ENCODE measurements around the gene NLE1.
"Not testable (repeated sequence)": the region's sequence is repeated elsewhere in the genome, so short reads cannot be mapped to it uniquely, and the experiment has no call there.

Gene NLE1

GRCh38 chr17:35176897-35177296 lies 34.8 kb upstream of the NLE1 start:
- no peak overlapping the region for H3K9ac ChIP-seq (ENCODE audit: insufficient read length)
- DNase-seq (ENCODE audit: low read depth, low spot score): no peak
- no peaks in the 10 kb centered on the region for H3K36me3 ChIP-seq (ENCODE audit: insufficient read depth, low read length)
- H3K9me3 ChIP-seq (ENCODE audit: low read depth, low read length): no peaks in the 10 kb centered on the region
- no peak overlapping the region for H3K4me3 ChIP-seq
- no peak overlapping the region for H3K27ac ChIP-seq
- TF ChIP-seq EZH2 (IDR thresholded peaks at IDR 0.05) (no peak), FOXP2 (optimal IDR thresholded peaks at IDR 0.05; ENCODE audit: control extremely low read depth, extremely low read length, insufficient read depth) (no peak), POLR2AphosphoS5 (IDR thresholded peaks at IDR 0.05; ENCODE audit: borderline replicate concordance, low read depth, low read length) (no peak)

- no peak overlapping the region for H3K9ac ChIP-seq (ENCODE audit: insufficient read length)
- no peak for DNase-seq (ENCODE audit: low read depth, low spot score)
- no peak overlapping the region for H3K4me3 ChIP-seq
- H3K27ac ChIP-seq: no peak overlapping the region
- no peaks in the 10 kb centered on the region for H3K36me3 ChIP-seq (ENCODE audit: insufficient read depth, low read length)
- TF ChIP-seq FOXP2 (optimal IDR thresholded peaks at IDR 0.05; ENCODE audit: control extremely low read depth, extremely low read length, insufficient read depth) (no peak), EZH2 (IDR thresholded peaks at IDR 0.05) (no peak), POLR2AphosphoS5 (IDR thresholded peaks at IDR 0.05; ENCODE audit: borderline replicate concordance, low read depth, low read length) (no peak)
- H3K9me3 ChIP-seq (ENCODE audit: low read depth, low read length): no peaks in the 10 kb centered on the region
Measured at GRCh38 chr17:35175638-35176415, 33.7 kb upstream of the NLE1 start.

- H3K9ac ChIP-seq (ENCODE audit: insufficient read length): no peak overlapping the region
- H3K4me3 ChIP-seq: no peak overlapping the region
- no peaks in the 10 kb centered on the region for H3K9me3 ChIP-seq (ENCODE audit: low read depth, low read length)
- DNase-seq (ENCODE audit: low read depth, low spot score): no peak
- TF ChIP-seq FOXP2 (optimal IDR thresholded peaks at IDR 0.05; ENCODE audit: control extremely low read depth, extremely low read length, insufficient read depth): no peak
- TF ChIP-seq EZH2 (IDR thresholded peaks at IDR 0.05): no peak
- no peaks in the 10 kb centered on the region for H3K36me3 ChIP-seq (ENCODE audit: insufficient read depth, low read length)
- H3K27ac ChIP-seq: no peak overlapping the region
Measured at GRCh38 chr17:35174835-35175334, 32.8 kb upstream of the NLE1 start.

- not testable (repeated sequence) for H3K9ac ChIP-seq (ENCODE audit: insufficient read length); H3K27ac ChIP-seq; H3K9me3 ChIP-seq (ENCODE audit: low read depth, low read length); H3K36me3 ChIP-seq (ENCODE audit: insufficient read depth, low read length); DNase-seq (ENCODE audit: low read depth, low spot score); H3K4me3 ChIP-seq
Measured at GRCh38 chr17:35172321-35172720, 30.2 kb upstream of the NLE1 start.

GRCh38 chr17:35171834-35172233 lies 29.7 kb upstream of the NLE1 start:
- Histone ChIP-seq H3K36me3 (ENCODE audit: insufficient read depth, low read length) (no peaks in the 10 kb centered on the region), H3K4me3 (no peak overlapping the region), H3K9ac (ENCODE audit: insufficient read length) (no peak overlapping the region), H3K9me3 (ENCODE audit: low read depth, low read length) (no peaks in the 10 kb centered on the region), H3K27ac (no peak overlapping the region)
- DNase-seq (ENCODE audit: low read depth, low spot score): no peak
- no peak for TF ChIP-seq EZH2 (IDR thresholded peaks at IDR 0.05)

- TF ChIP-seq EZH2 (IDR thresholded peaks at IDR 0.05) (no peak), POLR2AphosphoS5 (IDR thresholded peaks at IDR 0.05; ENCODE audit: borderline replicate concordance, low read depth, low read length) (no peak), FOXP2 (optimal IDR thresholded peaks at IDR 0.05; ENCODE audit: control extremely low read depth, extremely low read length, insufficient read depth) (no peak)
- H3K36me3 ChIP-seq (ENCODE audit: insufficient read depth, low read length): no peaks in the 10 kb centered on the region
- DNase-seq (ENCODE audit: low read depth, low spot score): no peak
Measured at GRCh38 chr17:35170968-35171771, 29.1 kb upstream of the NLE1 start.

GRCh38 chr17:35169835-35170363 lies 27.8 kb upstream of the NLE1 start:
- Histone ChIP-seq H3K36me3 (ENCODE audit: insufficient read depth, low read length) (no peaks in the 10 kb centered on the region), H3K4me3 (no peak overlapping the region), H3K27ac (no peak overlapping the region), H3K9ac (ENCODE audit: insufficient read length) (no peak overlapping the region), H3K9me3 (ENCODE audit: low read depth, low read length) (no peaks in the 10 kb centered on the region)
- TF ChIP-seq EZH2 (IDR thresholded peaks at IDR 0.05): no peak
- no peak for TF ChIP-seq FOXP2 (optimal IDR thresholded peaks at IDR 0.05; ENCODE audit: control extremely low read depth, extremely low read length, insufficient read depth)
- TF ChIP-seq POLR2AphosphoS5 (IDR thresholded peaks at IDR 0.05; ENCODE audit: borderline replicate concordance, low read depth, low read length): no peak
- DNase-seq (ENCODE audit: low read depth, low spot score): no peak

More at GRCh38 chr17:35170968-35171771, 29.1 kb upstream of the NLE1 start:
- H3K9me3 ChIP-seq (ENCODE audit: low read depth, low read length): no peaks in the 10 kb centered on the region
- no peak overlapping the region for H3K9ac ChIP-seq (ENCODE audit: insufficient read length)
- no peak overlapping the region for H3K4me3 ChIP-seq
- no peak overlapping the region for H3K27ac ChIP-seq

GRCh38 chr17:35167666-35168065 lies 25.6 kb upstream of the NLE1 start:
- TF ChIP-seq FOXP2 (optimal IDR thresholded peaks at IDR 0.05; ENCODE audit: control extremely low read depth, extremely low read length, insufficient read depth): no peak
- no peak for TF ChIP-seq POLR2AphosphoS5 (IDR thresholded peaks at IDR 0.05; ENCODE audit: borderline replicate concordance, low read depth, low read length)
- no peak for TF ChIP-seq EZH2 (IDR thresholded peaks at IDR 0.05)
- no peaks in the 10 kb centered on the region for H3K9me3 ChIP-seq (ENCODE audit: low read depth, low read length)
- H3K27ac ChIP-seq: no peak overlapping the region
- no peak for DNase-seq (ENCODE audit: low read depth, low spot score)
- H3K36me3 ChIP-seq (ENCODE audit: insufficient read depth, low read length): no peaks in the 10 kb centered on the region
- no peak overlapping the region for H3K4me3 ChIP-seq
- H3K9ac ChIP-seq (ENCODE audit: insufficient read length): no peak overlapping the region

Measured in SK-N-MC (cell line).